SKM-1 (cell line): Measurements from ENCODE around the gene CCT6B.

ENCODE experiments used
- DNase-seq: peaks from one replicate; lab custom pipeline; 2025; ENCODE audit not compliant: unreplicated experiment; lab: John Stamatoyannopoulos, UW

The CCT6B gene

GRCh38 chr17:34892461-34893249, 68.6 kb downstream of the CCT6B start:
- peak; percentile 8 for DNase-seq

- DNase-seq, result no peak
Observed at GRCh38 chr17:34886831-34887230, 74.4 kb downstream of the CCT6B start.

- DNase-seq, result no peak
Observed at GRCh38 chr17:34885076-34885475, 76.2 kb downstream of the CCT6B start.

GRCh38 chr17:34884597-34884996, 76.7 kb downstream of the CCT6B start:
- no peak for DNase-seq

GRCh38 chr17:34883106-34884000, 77.9 kb downstream of the CCT6B start:
- no peak for DNase-seq

GRCh38 chr17:34879146-34879545, 82.1 kb downstream of the CCT6B start:
- DNase-seq, result no peak
